Muscle of arm (tissue), 12 donors: Measurements from ENCODE around the gene MDK. TPM values are rescaled to one million over a fixed set of nuclear protein-coding genes. Genes with fewer than 3 reads are reported as not detected.

Experiments used
- polyA plus RNA-seq, 12 donors: library from polyadenylated mRNA; unstranded; fragments of 120-200 nt; gene quantifications; one replicate each; pipeline ENCODE4 v1.2.1, GENCODE V29; 2013; ENCODE audit not compliant: insufficient read length in 12 of 12

The MDK gene
- polyA plus RNA-seq, 12 donors, result 84.8 to 436 (median 158) TPM; not detected in 1

Other genes starting within 250 kb of the MDK start
- 10 to 100 TPM in 11 of 12 donors, not detected in 1; 32.4 to 75.3 (median 47.2) TPM for gene CREB3L1, start 104.0 kb upstream of the MDK start, polyA plus RNA-seq
- 10 to 100 TPM in 11 of 12 donors, not detected in 1; 45.9 to 91.5 (median 64.7) TPM for gene DGKZ, start 34.2 kb upstream of the MDK start, polyA plus RNA-seq
- gene CHRM4, start 10.1 kb downstream of the MDK start, polyA plus RNA-seq, result under 1 TPM in 2 of 12 donors, not detected in 10; 0.10 to 0.11 TPM
- 10 to 100 TPM in 11 of 12 donors, not detected in 1; 10.8 to 20.0 (median 11.9) TPM for gene AMBRA1, start 212.4 kb downstream of the MDK start, polyA plus RNA-seq
- 1 to 10 TPM in 10 of 12 donors, not detected in 2; 1.9 to 4.1 (median 3.1) TPM for gene HARBI1, start 235.6 kb downstream of the MDK start, polyA plus RNA-seq
- gene ATG13, start 235.9 kb downstream of the MDK start, polyA plus RNA-seq, result 10 to 100 TPM in 11 of 12 donors, not detected in 1; 21.5 to 47.2 (median 35.9) TPM